ENCODE measurements around the gene PERP. TPM values are rescaled to one million over a fixed set of nuclear protein-coding genes. Genes with fewer than 3 reads are reported as not detected.
"Not testable (repeated sequence)": the region's sequence is repeated elsewhere in the genome, so short reads cannot be mapped to it uniquely, and the experiment has no call there.

PERP gene
- 21.6 and 24.0 TPM in 2 replicates for total RNA-seq

DNA sequence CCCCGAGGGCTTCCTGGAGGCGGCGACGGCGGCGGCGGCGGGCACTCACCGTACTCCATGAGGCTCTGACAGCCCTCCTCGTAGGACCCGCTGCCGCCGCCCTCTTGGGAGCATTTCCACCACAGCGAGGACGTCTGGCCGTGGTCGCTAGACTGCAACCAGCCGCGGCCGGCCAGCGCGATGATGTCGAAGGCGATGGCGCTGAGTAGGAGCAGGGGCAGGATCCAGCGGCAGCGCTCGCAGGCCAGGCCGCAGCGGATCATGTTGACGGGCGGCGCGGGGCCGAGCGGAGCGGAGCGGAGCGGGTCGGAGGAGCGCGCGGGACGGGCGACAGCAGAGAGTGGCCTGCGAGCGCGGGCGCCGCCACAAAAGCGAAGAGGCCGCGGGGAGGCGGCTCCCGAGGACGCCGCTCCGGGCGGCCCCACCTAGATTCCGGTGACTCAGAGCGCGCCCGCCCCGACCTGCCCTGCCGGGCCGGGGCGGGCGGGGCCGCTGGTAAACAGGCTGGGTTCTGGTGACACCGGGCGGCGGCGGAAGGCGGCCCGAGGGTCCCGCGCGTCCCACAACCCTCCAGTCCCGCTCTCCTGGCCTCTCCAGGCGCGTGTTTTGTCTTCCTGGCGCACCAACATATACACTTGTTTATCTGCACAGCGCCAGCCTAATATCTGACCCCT lies at the start of gene PERP:
Gene PERP, minus strand, starts transcription at position 342 of the 674 bp plus-strand sequence. Its CDS starts 79 bp downstream, at position 263.
- DNase-seq (ENCODE audit: low read depth in 2 of 2) = peak; percentile 56 to 65

DNA sequence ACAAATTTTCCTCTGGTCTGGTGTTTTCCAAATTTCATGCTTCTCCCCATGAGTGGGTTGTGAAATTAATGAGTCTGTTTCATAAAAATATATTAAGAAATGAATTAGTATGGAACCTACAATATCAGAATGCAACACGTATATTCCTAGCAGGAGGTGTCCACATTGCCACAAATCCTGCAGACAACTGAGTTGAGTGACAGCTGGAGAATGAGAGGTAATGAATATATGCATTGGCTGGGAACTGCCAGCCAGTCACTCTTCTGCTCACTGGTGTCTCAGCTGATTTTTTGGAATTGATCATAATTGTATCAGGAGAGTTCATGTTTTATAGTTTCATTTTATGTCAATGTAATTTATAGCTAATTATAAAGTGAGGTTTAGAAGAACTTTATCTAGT lies 48.2 kb upstream of the PERP start:
- no peak for DNase-seq (ENCODE audit: low read depth in 2 of 2)

DNA sequence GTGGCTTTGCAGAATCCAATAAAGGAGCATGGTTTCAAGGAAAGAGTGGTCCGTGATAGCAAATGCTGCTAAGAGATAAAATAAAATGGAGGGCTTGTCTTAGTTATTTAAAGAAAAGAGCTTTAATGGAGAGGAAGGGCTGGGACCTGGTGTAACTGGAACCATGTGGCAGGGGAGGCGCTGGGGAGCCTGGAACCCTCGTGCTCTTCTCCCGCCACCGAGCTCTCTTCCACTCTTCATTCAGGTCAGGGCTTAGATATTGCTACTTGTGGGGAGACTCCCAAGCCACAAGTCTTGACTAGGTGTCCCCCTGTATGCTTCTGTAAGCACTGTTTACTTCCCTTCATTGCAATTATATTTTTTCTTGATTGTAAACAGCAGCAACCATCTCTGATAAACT lies 39.3 kb upstream of the PERP start:
- DNase-seq (ENCODE audit: low read depth in 2 of 2) = no peak

DNA sequence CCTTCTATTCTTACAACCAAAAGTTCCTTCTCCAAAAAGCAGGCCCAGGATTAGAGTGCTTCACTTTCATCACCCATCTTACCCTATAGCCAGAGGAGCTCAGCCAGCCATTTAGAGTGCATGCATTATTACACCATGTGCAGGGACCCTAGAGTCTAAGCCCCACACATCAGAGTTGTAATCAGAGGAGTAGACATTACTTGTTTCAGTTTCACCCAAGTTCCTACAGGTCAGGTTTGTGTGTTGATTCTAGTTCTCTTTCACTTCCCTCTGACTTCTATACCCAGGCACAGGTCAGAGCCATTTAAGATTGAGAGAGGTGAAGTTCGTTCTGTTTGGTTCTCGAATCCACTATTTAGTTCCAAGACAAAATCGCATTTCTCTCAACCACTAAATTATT lies 38.2 kb upstream of the PERP start:
- no peak for DNase-seq (ENCODE audit: low read depth in 2 of 2)

DNA sequence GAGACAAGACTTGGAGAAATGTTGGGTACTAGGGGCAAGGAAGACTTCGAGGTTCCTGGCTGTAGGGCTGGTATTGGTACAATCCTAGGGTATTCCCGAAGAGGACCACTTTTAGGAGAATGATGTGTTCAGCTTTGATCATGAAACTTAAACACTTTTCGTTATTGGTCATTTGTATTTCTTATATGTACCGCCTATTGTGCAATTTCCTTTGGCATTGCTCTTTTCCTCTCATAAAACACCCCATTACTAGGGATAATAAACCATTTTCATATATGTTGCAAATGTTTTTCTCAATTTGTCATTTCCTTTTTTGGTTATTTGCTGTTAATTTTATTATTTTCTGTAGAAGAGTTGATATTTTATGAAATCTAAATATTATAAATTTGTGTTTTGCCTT lies 35.6 kb upstream of the PERP start:
- no peak for DNase-seq (ENCODE audit: low read depth in 2 of 2)

DNA sequence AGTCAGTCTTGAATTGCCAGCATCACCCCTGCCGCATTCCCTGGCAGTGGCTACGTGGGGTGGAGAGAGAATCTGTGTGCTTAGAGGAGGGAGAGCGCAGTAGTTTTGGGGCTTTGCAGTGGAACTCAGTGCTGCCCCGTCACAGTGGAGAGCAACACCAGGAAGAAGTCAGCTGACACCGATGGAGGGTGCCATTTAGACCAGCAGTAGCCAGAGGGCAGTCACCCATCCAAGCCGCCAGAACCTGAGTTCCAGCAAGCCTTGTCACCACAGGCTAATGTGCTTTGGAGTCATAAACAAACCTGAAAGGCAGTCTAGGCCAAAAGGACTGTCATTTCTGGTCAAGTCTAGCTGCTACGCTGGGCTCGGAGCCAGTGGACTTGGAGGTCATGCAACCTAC lies 22.0 kb upstream of the PERP start:
- DNase-seq (ENCODE audit: low read depth in 2 of 2) = no peak

DNA sequence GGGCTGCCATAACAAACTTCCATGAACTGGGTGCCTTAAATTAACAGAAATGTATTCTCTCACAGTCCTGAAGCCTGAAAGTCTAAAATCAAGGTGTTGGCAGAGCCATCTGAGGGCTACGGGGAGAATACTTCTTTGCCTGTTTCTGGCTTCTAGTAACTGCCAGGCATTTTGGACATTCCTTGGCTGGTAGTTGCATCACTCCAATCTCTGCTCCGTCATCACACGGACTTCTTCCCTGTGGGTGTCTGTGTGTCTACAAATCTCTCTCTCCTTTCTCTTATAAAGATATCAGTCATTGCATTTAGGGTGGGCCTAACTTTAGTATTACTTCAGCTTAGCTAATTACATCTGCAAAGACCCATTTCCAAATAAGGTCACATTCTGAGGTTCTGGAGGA lies 20.9 kb upstream of the PERP start:
- no peak for DNase-seq (ENCODE audit: low read depth in 2 of 2)

DNA sequence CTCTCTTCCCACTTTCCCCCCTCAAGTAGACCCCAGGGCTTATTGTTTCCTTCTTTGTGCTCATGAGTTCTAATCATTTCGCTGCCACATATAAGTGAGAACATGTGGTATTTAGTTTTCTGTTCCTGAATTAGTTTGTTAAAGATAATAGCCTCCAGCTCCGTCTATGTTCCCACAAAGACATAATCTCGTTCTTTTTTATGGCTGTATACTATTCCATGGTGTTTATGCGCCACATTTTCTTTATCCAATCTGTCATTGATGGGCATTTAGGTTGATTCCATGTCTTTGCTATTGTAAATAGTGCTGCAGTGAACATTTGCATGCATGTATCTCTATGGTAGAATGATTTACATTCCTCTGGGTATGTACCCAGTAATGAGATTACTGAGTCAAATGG lies 16.9 kb upstream of the PERP start:
- DNase-seq (ENCODE audit: low read depth in 2 of 2) = no peak

DNA sequence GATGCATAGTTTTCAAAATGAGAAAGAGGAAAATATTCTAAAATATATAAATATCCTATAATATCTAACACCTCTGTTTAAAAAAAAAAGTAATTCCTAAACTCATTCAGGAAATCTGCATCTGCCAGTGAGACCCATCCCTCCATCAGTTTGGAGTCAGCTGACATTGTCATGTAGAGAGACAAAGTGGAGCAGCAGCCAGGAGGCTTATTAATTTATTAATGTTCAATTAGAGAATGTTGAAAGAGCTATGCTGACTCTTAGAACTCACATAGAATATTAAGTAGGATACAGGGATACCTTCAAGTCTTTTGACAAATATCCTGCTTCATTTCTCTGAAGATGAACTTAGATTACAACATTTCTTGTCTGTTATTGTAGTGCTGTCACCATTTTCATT lies 12.8 kb upstream of the PERP start:
- no peak for DNase-seq (ENCODE audit: low read depth in 2 of 2)

DNA sequence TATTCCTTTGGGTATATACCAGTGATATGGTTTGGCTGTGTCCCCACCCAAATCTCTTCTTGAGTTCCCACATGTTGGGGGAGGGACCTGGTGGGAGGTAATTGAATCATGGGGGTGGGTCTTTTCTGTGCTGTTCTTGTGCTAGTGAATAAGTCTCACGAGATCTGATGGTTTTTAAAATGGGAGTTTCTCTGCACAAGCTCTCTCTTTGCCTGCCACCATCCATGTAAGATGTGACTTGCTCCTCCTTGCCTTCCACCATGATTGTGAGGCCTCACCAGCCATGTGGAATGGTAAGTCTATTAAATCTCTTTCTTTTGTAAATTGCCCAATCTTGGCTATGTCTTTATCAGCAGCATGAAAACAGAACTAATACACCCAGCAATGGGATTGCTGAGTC lies 12.0 kb upstream of the PERP start:
- DNase-seq (ENCODE audit: low read depth in 2 of 2) = not testable (repeated sequence)

DNA sequence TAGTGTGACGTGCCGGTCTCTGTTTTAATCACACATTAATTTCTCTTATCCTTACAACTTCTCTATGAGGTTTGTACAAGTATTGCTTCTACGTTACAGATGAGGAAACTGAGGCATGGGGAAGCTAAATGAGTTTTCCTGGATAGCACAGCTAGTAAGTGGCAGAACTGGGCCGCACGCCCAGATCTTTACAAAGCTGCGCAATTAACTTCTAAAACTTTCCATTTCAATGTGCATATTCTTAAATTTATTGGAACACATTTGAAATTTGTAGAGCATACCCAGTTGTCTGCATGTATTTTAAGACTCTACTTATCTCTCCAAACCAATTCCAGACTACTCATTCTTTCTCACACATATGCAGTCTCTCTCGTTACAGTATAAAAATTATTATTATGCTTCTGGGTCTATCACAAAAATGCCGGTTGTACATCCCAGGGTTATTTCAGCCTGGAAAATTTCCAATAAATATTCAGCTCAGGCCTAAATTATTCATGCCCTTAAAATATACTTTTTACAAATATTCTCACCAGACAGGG lies 10.2 kb upstream of the PERP start:
- no peak for DNase-seq (ENCODE audit: low read depth in 2 of 2)

DNA sequence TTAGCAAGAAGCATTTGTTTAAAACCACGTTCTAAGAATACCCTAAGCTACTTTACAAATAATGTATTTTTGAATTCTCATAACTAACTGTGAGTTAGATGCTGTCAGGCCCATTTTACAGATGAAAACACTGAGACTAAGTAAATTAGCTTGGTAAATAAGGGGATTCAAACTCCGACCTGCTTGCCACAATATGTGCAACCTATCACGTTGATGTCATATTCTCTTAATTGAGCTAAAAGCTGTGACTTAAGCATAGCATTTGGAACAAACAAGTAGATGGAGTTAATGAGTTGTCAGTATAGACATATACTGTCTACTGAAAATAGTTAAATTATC lies 9.4 kb upstream of the PERP start:
- no peak for DNase-seq (ENCODE audit: low read depth in 2 of 2)

DNA sequence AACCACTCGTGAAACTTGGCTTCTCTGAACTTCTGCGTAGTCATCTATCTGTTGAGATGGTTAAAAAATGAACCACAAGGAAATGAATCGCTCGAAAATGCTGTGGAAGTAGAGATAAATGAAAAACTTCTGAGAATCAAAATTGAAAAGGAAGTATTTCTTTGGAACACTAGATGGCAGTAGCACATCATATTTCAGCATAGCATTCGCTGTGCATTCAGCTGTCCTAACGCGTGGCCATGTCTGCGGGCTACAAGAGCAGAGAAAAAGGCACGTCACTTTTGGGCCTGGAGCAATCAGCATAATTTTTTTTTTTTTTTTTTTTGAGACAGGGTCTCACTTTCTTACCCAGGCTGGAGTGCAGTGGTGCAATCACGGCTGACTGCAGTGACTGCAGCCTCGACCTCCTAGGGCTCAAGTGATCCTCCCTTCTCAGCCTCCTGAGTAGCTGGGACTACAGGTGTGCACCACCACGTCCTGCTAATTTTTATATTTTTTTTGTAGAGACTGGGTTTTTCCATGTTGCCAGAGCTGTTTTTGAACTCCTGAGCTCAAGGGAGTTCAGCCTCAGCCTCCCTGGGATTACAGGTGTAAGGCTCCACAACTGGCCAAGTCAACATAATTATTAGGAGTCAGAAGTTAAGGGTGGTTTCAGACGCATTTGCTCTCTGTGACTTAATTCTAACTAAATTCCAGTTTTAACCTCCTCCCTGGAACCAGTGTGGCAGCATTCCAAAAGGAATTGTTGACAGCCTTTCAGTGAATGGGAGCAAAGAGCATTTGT lies 8.8 kb upstream of the PERP start:
- DNase-seq (ENCODE audit: low read depth in 2 of 2) = peak; percentile 76 to 85

DNA sequence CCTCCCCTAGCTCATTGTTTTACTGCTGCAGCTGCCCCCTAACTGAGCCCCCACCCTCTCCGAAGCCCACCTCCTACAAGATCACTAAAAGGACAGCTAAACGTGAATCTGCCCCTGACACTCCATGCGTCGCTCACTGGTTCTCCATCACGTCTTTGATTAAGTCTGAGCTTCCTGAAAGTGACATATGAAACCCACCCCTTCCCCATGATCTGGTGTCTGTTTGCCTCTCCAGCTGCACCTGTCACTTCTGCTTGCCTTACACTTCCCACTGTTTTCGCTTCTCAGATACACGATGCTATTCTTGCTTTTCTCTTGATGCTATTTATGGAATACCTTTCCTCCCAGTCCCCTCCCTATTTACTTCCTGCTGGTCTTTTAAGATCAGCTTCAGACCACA lies 8.0 kb upstream of the PERP start:
- no peak for DNase-seq (ENCODE audit: low read depth in 2 of 2)

DNA sequence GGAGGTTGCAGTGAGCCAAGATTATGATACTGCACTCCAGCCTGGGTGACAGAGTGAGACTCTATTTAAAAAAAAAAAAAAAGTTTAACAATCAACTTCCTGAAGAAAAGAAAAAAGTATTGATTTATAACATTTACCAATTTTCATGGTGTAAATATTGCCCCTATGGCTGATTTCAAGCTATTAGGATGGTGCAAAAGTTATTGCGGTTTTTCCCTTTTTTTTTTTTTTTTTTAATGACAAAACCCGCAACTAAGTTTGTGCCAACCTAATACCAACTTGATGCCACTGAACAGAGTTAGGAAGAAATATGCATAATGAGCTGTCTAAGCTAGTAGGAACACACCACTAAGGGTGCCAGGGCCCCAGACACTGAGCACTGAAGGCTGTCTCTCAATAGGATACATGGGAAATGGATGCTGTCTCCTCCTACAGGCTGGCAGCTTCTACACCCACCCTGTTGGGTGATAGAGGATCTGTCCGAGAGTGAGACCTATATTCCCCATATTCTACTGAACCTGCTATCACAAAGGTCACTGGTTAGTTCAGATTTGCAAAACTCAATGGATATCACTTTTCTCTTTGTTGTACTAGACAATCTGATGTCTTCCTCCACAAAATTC lies 6.5 kb upstream of the PERP start:
- no peak for DNase-seq (ENCODE audit: low read depth in 2 of 2)

DNA sequence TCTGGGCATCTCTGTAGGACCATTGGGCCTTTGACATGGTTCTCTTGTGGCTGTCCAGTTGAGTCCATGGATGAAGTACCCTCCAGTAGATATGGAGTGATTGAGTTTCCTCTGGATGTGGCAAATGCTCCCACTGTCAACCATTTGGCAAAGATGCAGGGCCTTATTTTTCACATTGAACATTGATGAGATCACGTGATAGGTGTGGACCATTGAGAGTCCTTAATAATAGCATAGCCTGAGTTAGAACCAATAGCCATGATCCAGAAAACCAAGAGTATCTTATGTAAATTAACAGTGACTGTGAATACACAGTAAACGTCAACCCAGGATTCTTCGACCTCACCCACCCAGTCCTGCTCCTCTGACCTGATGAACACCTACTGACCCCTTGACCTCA lies 3.0 kb upstream of the PERP start:
- DNase-seq (ENCODE audit: low read depth in 2 of 2) = no peak

DNA sequence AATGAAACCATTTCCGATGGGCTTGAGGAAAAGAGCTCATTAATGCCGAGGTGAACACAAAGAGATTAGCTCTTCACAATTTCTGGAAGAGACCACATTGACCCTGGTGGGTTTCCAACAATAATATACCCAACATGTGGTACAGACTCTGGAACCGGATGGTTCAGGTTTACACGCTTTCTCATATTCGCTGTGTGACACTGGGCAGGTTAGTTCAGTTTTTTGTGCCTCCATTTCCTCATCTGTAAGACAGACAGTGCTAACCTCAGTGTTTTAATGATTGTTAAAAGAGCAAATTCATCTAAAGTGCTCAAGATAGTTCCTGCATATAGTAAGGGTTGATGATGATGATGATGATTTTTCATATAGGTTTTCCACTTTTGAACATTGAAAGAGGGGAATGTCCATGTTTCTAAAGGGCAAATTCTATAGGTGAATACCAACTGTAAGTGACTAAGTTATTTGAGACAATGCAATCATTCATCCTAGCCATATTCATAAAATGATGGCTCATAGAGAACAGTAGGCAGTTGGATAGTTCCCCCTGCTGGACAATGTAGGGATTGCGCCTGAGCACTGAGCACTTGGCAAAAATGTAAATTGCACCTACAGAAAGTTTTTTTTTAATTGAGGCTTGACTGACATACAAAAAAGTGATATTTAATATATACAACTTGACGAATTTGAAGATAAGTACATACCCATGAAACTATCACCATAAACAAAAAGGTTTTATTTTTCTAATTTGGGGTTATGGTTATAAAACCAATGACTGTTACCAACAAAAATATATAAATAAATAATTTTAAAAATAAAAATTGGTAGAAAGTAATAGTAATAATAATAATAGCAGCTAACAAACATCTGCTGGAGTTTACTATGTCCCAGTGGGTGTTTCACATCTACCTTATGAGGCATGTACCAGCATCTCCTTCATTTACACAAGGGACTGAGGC lies 2.1 kb upstream of the PERP start:
- peak; percentile 81 to 88 for DNase-seq (ENCODE audit: low read depth in 2 of 2)

DNA sequence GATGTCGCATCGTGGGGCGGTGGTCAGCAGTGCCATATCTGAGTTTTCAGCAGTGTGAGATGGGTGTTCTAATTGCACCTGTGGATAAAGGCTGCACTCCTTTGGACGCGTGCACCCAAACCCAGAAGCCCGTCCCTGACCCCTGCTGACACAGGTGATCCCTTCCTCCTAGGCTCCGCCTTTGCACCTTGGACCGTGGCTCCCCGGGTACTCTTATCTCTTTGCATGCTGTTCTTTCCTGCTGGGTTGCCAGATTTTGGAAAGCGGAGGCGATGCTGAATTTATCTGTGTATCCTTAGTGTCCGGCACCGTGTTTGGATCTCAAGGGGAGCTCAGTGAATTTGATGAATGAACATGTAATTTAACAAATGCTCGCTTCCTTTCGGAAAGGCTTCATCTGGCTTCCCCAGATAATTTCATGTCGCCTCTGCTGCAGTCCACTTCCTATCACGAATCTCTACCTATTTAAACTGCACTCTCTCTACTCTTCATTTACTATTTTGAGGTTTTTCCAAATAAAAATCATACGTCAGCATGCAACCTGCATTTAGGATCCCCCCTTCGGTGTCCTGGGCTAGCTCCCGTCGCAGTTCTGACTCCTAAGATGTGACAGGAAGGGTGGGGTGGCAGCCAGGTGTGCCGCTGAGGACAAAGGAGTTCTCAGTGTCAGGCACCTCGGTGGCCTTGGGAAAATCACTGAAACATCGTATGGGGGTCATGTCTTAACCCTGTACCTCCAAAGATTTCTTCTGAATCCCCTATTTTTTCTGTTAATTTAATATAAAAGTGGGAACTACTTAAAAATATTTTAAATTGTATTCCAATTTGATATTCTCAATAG lies 753 bp upstream of the PERP start:
- DNase-seq (ENCODE audit: low read depth in 2 of 2) = no peak

DNA sequence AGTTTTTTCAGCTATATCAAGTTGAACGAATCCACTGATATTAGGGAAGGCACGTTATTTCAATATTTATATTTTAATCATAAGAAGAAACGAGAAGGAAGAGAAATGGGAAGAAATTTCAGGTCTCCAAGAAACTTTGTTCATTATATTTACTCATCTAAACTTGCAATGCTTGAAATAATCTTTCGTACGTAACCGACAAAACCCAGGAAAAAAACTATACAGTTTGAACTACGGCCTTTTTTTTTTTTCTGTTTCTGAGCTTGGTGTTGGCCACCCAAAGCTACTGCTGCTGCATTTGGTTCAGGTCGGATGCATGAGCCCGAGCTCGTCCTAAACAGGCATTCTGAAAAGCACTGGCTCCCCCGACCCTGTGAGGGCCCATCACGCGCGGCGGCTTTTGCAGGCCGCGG lies 548 bp downstream of the PERP start:
- DNase-seq (ENCODE audit: low read depth in 2 of 2) = no peak

DNA sequence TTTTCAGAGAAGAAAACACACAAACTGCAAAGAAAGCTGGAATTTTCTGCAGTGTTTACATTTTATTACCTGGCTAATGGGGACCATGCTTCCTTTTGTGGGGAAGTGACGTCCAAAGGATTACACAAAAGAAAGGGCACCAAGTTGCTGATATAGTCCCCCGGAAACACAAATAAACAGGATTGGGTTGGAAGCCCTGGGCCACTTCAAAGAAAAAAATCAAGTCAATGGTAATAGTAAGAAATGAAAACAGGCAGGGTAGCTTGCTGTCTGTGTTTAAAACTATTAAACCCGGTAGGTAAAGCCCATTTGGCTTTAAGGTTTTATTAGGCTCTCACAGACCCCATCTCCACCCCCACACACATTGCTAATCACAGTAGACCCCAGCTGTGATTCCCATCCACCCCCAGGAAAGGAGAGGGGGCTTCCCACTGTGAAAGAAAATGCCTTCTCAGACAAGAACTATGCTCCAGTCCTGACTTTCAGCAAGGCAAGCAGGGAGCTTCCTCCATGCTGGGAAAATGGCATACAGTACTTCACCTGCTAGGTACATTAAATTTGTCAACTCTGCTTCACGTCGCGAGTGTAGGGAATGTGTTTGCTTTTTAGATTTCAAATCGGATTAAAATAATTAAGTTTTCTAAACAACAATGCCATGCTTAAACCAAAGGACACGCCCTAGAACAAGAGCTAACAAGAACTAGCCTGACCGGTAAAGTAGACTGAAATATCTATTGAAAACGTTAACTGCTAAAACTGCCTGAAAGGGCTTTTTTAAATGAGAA lies 1.1 kb downstream of the PERP start:
- DNase-seq (ENCODE audit: low read depth in 2 of 2) = peak; percentile 27 to 36
